OCI-LY7 (cell line): Measurements from ENCODE around the gene FGD5.

Experiments
- EZH2phosphoT487 ChIP-seq: fragments of 200-600 bp; sonication (generic); IDR thresholded peaks from 2 replicates; pipeline ENCODE4 v1.6.1; 2018; ENCODE audit warnings: low read depth, borderline replicate concordance, mild to moderate bottlenecking, mixed run types, antibody characterized with exemption, low read length, moderate library complexity, mixed read lengths
- TF ChIP-seq, protein P1 (sequence below): fragments of 200-600 bp; sonication (generic); conservative IDR thresholded peaks from 2 replicates; pipeline ENCODE4 v1.5.1; 2014; ENCODE audit warnings: mild to moderate bottlenecking, antibody characterized with exemption, low read length, moderate library complexity, mixed read lengths

DNA sequence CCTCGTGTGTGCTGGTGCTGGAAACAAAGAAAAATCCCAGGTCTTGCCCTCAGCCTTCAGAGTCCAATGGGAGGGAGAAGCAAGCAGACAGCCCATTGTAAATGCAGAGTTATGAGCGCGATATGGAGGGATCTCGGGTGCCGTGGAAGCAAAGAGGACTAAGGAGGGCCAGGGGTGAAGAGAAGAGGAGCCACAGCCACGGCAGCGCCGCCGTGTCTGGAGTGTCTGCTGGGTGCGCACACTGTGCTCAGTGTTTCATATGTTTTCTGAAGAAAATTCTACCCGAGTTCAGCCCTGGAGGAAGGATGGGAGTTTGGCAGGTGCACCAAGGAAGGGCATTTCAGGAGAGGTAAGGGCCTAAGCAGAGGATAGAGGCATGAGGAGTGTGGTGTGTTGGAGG, 92.9 kb downstream of the FGD5 start:
- TF ChIP-seq, protein P1, sequence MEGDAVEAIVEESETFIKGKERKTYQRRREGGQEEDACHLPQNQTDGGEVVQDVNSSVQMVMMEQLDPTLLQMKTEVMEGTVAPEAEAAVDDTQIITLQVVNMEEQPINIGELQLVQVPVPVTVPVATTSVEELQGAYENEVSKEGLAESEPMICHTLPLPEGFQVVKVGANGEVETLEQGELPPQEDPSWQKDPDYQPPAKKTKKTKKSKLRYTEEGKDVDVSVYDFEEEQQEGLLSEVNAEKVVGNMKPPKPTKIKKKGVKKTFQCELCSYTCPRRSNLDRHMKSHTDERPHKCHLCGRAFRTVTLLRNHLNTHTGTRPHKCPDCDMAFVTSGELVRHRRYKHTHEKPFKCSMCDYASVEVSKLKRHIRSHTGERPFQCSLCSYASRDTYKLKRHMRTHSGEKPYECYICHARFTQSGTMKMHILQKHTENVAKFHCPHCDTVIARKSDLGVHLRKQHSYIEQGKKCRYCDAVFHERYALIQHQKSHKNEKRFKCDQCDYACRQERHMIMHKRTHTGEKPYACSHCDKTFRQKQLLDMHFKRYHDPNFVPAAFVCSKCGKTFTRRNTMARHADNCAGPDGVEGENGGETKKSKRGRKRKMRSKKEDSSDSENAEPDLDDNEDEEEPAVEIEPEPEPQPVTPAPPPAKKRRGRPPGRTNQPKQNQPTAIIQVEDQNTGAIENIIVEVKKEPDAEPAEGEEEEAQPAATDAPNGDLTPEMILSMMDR: no peak
- TF ChIP-seq EZH2phosphoT487: no peak
